ENCODE data around the gene GPC6.

GPC6 gene

DNA sequence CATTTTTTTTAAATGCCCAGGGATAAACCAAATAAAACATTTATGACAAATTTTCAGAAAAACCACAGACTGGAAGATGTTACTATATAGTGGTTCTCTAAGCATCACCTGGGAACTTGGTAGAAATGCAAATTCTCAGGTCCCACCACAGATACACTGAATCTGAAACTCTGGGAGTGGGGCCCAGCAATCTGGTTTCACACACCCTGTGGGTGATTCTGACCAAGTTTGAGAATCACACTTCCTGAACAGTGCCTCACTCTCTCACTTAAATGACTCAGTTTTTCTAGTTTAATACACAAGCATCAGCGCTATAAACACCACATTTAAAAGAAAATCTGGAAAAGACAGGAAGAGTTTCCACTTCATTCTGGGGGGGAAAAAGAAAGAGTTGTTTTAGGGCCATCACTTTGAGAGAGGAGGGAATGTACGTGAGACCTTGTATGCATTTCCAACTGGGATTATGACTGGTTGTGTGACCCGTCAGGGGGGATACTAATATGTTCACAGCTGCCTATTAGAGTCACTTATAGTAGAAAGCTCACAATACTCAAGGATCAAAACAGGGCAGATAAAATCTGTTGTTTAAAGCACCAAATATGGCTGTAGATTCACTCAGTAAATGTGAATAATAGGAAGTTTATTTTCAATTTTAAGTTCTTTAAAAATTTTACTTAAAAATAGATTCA lies 567.7 kb downstream of the GPC6 start:
- no peak for DNase-seq (ENCODE audit: low read depth)
- no peak overlapping the region for H3K4me3 ChIP-seq (ENCODE audit: low read depth, low read length)
- TF ChIP-seq, protein P1, sequence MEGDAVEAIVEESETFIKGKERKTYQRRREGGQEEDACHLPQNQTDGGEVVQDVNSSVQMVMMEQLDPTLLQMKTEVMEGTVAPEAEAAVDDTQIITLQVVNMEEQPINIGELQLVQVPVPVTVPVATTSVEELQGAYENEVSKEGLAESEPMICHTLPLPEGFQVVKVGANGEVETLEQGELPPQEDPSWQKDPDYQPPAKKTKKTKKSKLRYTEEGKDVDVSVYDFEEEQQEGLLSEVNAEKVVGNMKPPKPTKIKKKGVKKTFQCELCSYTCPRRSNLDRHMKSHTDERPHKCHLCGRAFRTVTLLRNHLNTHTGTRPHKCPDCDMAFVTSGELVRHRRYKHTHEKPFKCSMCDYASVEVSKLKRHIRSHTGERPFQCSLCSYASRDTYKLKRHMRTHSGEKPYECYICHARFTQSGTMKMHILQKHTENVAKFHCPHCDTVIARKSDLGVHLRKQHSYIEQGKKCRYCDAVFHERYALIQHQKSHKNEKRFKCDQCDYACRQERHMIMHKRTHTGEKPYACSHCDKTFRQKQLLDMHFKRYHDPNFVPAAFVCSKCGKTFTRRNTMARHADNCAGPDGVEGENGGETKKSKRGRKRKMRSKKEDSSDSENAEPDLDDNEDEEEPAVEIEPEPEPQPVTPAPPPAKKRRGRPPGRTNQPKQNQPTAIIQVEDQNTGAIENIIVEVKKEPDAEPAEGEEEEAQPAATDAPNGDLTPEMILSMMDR (IDR thresholded peaks at IDR 0.05; ENCODE audit: low read depth, low read length): no peak
- no peak for TF ChIP-seq MYC (IDR thresholded peaks at IDR 0.05; ENCODE audit: low read depth, low read length)
- TF ChIP-seq POLR2A (IDR thresholded peaks at IDR 0.05; ENCODE audit: extremely low read depth, insufficient read length): no peak
- TF ChIP-seq, protein P2, sequence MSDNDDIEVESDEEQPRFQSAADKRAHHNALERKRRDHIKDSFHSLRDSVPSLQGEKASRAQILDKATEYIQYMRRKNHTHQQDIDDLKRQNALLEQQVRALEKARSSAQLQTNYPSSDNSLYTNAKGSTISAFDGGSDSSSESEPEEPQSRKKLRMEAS (IDR thresholded peaks at IDR 0.05; ENCODE audit: low read depth, low read length): no peak

GRCh38 chr13:93797463-93797862 lies 570.9 kb downstream of the GPC6 start:
- H3K4me3 ChIP-seq (ENCODE audit: low read depth, low read length): no peak overlapping the region
- peak; percentile 2 for DNase-seq (ENCODE audit: low read depth)
- no peak for TF ChIP-seq MYC (IDR thresholded peaks at IDR 0.05; ENCODE audit: low read depth, low read length)
- TF ChIP-seq POLR2A (IDR thresholded peaks at IDR 0.05; ENCODE audit: extremely low read depth, insufficient read length): no peak
- TF ChIP-seq, protein P1 (IDR thresholded peaks at IDR 0.05; ENCODE audit: low read depth, low read length): no peak
- TF ChIP-seq, protein P2 (IDR thresholded peaks at IDR 0.05; ENCODE audit: low read depth, low read length): no peak

DNA sequence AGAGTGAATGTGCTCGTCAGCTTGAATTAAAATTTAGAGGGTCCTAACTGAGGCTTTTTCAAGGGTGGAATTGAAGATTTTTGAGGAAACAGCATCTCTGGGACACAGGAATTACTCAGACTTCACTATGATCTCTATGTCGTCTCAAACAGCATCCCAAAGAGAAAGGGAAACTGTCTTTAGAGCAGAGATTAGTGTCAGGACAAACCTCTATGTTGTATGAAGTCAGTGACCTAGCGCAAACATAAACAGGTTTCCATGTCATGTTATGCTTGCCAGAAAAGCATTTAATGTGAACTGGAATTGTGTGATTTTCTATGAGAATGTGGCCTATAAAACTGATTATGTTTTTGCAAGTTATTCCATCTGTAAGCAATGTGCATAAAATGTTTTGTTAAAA lies 573.7 kb downstream of the GPC6 start:
- TF ChIP-seq POLR2A (IDR thresholded peaks at IDR 0.05; ENCODE audit: extremely low read depth, insufficient read length) (no peak), MYC (IDR thresholded peaks at IDR 0.05; ENCODE audit: low read depth, low read length) (no peak)
- TF ChIP-seq, protein P1 (IDR thresholded peaks at IDR 0.05; ENCODE audit: low read depth, low read length): no peak
- TF ChIP-seq, protein P2 (IDR thresholded peaks at IDR 0.05; ENCODE audit: low read depth, low read length): no peak
- no peak for DNase-seq (ENCODE audit: low read depth)
- H3K4me3 ChIP-seq (ENCODE audit: low read depth, low read length): no peak overlapping the region

GRCh38 chr13:93805736-93806135 lies 579.1 kb downstream of the GPC6 start:
- H3K4me3 ChIP-seq (ENCODE audit: low read depth, low read length): no peak overlapping the region
- no peak for TF ChIP-seq MYC (IDR thresholded peaks at IDR 0.05; ENCODE audit: low read depth, low read length)
- TF ChIP-seq POLR2A (IDR thresholded peaks at IDR 0.05; ENCODE audit: extremely low read depth, insufficient read length): no peak
- TF ChIP-seq, protein P1 (IDR thresholded peaks at IDR 0.05; ENCODE audit: low read depth, low read length): no peak
- TF ChIP-seq, protein P2 (IDR thresholded peaks at IDR 0.05; ENCODE audit: low read depth, low read length): no peak
- no peak for DNase-seq (ENCODE audit: low read depth)

DNA sequence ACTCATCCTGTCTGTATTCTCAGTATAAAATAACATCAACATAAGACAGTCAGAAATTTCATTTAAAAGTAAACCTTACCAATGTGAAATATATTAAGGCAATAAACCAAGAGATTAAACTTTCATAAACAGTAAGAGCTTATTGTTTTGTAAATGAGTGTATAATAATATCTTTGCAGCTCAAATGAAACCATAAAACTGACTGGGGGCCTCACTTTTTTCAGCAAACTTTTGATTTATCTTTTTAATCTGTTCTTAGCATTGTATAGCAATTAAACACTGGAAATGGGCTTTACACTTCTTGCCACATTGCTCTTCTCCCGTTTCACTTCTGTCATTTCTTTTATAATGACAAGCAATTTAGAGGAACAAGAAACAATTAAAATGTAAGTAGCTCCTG lies 580.3 kb downstream of the GPC6 start:
- no peak overlapping the region for H3K4me3 ChIP-seq (ENCODE audit: low read depth, low read length)
- no peak for DNase-seq (ENCODE audit: low read depth)
- TF ChIP-seq POLR2A (IDR thresholded peaks at IDR 0.05; ENCODE audit: extremely low read depth, insufficient read length): no peak
- TF ChIP-seq, protein P1 (IDR thresholded peaks at IDR 0.05; ENCODE audit: low read depth, low read length): no peak
- TF ChIP-seq, protein P2 (IDR thresholded peaks at IDR 0.05; ENCODE audit: low read depth, low read length): no peak
- TF ChIP-seq MYC (IDR thresholded peaks at IDR 0.05; ENCODE audit: low read depth, low read length): no peak

Data from NB4 (cell line).